GM21447 (cell line): Measurements from ENCODE around the gene SESN2.
"Not testable (repeated sequence)": the region's sequence is repeated elsewhere in the genome, so short reads cannot be mapped to it uniquely, and the experiment has no call there.

Experiments
- ATAC-seq: cut with Tn5 transposase; IDR thresholded peaks from one replicate; pipeline ENCODE4 v1.9.1; 2021; ENCODE audit not compliant: unreplicated experiment

SESN2 gene

DNA sequence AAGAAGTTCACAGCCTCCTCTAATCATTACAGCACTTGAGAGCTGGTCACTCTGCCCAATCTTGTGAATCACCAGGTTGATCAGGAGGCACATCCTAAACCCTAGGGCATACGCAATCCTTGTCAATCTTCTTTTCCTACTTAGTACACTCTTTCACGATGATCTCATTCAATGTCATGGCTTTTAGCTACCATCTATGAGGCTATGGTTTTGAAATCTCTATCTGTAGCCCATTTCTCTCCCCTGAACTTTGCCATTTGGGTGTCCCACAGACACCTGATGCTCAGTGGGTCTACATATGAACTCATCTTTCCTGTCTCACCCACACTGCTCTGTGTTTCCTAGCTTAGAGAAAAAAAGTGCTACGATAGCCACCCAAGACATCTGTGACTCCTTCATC, 67.7 kb downstream of the SESN2 start:
- ATAC-seq: no peak

DNA sequence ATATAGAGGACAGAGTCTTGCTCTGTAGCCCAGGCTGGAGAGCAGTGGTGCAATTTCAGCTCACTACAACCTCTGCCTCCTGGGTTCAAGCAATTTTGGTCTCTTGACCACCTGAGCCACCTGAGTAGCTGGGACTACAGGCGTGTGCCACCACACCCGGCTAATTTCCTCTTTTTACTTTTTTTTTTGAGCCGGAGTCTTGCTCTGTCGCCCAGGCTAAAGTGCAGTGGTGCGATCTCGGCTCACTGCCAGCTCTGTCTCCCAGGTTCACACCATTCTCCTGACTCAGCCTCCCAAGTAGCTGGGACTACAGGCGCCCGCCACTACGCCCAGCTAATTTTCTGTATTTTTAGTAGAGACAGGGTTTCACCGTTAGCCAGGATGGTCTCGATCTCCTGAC, 68.1 kb downstream of the SESN2 start:
- ATAC-seq: not testable (repeated sequence)

DNA sequence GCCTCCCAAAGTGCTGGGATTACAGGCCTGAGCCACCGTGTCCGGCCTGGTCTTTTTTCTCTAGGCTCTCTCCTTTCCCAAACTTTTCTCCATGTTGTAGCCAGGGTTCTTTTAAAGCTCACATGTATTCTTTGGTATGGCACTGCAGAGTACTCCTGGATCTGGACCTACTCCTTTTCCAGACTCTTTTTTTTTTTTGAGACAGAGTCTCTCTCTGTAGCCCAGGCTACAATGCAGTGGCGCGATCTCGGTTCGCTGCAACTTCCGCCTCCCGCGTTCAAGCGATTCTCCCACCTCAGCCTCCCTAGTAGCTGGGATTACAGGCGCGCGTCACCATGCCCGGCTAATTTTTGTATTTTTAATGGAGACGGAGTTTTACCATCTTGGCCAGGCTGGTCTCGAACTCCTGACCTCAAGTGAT, 68.9 kb downstream of the SESN2 start:
- ATAC-seq: no peak

DNA sequence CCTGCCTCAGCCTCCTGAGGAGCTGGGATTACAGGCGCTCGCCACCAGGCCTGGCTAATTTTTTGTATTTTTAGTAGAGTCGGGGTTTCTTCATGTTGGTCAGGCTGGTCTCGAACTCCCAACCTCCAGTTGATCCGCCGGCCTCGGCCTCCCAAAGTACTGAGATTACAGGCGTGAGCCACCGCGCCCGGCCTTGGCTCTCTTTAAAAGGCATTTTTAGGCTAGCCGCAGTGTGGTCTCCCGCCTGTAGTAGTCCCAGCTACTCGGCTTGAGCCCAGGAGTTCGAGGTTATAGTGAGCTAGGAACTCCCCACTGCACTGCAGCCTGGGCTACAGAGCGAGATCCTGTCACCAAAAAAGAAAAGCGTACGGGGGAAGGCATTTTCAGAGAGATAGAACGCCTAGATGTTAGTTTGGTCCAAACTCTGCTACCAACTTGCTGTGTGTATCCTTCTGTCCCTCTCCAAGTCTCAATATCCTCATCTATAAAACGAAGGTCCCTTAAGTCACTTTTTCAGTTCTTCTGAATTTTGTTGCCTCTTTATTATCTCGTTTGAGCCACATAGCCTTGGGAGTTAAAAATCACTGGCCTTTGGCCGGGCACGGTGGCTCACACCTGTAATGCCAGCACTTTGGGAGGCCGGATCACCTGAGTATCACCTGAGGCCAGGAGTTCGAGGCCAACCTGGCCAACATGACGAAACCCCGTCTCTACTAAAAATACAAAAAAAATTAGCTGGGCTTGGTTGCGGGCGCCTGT, 70.3 kb downstream of the SESN2 start:
- ATAC-seq: no peak
